Activated T-helper 2 cell treated with anti-CD3 and anti-CD28 coated beads, Interferon-gamma antibody, Interleukin-2, Interleukin-4, amounts not matched to agents 10 μg/mL and 5 μg/mL and 100 μg/mL, durations not matched to agents 14 hours and 24 hours and 36 hours (primary cell): ENCODE results near the gene PLEKHG4B. TPM values are rescaled to one million over a fixed set of nuclear protein-coding genes. Genes with fewer than 3 reads are reported as not detected.
"Not testable (repeated sequence)": the region's sequence is repeated elsewhere in the genome, so short reads cannot be mapped to it uniquely, and the experiment has no call there.

Experiments used
- DNase-seq: peaks from one replicate; pipeline ENCODE4 v3.0.0; 2021; ENCODE audit warnings: low spot score
- H3K27ac Mint-ChIP-seq: one replicate; pipeline ENCODE4 v1.8.0; 2021; ENCODE audit warnings: mixed read lengths
- H3K27me3 Mint-ChIP-seq: one replicate; pipeline ENCODE4 v1.8.0; 2021; ENCODE audit warnings: low read depth, mixed read lengths
- H3K36me3 Mint-ChIP-seq: one replicate; pipeline ENCODE4 v1.8.0; 2021; ENCODE audit warnings: low read depth, mixed read lengths
- H3K4me1 Mint-ChIP-seq: one replicate; pipeline ENCODE4 v1.8.0; 2021; ENCODE audit warnings: low read depth, mixed read lengths
- H3K4me3 Mint-ChIP-seq: one replicate; pipeline ENCODE4 v1.8.0; 2021; ENCODE audit warnings: low read depth, mild to moderate bottlenecking, moderate library complexity, mixed read lengths
- H3K9me3 Mint-ChIP-seq: one replicate; pipeline ENCODE4 v1.8.0; 2021; ENCODE audit warnings: mixed read lengths
- intact Hi-C: fragments of 100-400 bp; cut with micrococcal nuclease; formaldehyde crosslinking; loops from one replicate; pipeline ENCODE4 v1.15.1; 2023
- total RNA-seq: library from RNA; stranded (reverse); gene quantifications from 2 replicates; pipeline ENCODE4 v1.2.3, GENCODE V29; 2022

Gene PLEKHG4B
- total RNA-seq, 1 donor from 2014 or later, result not detected

GRCh38 chr5:228886-229285, 136.9 kb downstream of the PLEKHG4B start:
- H3K27me3 Mint-ChIP-seq, result no peaks in the 10 kb centered on the region

GRCh38 chr5:230711-231110, 138.7 kb downstream of the PLEKHG4B start:
- peaks cover 82% of the 10 kb centered on the region for H3K36me3 Mint-ChIP-seq
- no peak for DNase-seq
- intact Hi-C loops, result no loop called here
- H3K4me1 Mint-ChIP-seq, result peaks cover 5% of the 10 kb centered on the region
- H3K4me3 Mint-ChIP-seq, result no peak overlapping the region
- no peak overlapping the region for H3K27ac Mint-ChIP-seq
- H3K9me3 Mint-ChIP-seq, result no peaks in the 10 kb centered on the region
- H3K27me3 Mint-ChIP-seq, result no peaks in the 10 kb centered on the region

More at GRCh38 chr5:228886-229285, 136.9 kb downstream of the PLEKHG4B start:
- Mint-ChIP-seq H3K36me3 (peaks cover 84% of the 10 kb centered on the region), H3K4me3 (no peak overlapping the region), H3K9me3 (no peaks in the 10 kb centered on the region), H3K4me1 (peaks cover 9% of the 10 kb centered on the region), H3K27ac (no peak overlapping the region)
- intact Hi-C loops, result no loop called here
- DNase-seq, result no peak

- H3K36me3 Mint-ChIP-seq, result peaks cover 82% of the 10 kb centered on the region
- H3K4me1 Mint-ChIP-seq, result peaks cover 5% of the 10 kb centered on the region
- DNase-seq, result no peak
- H3K9me3 Mint-ChIP-seq, result no peaks in the 10 kb centered on the region
- H3K4me3 Mint-ChIP-seq, result no peak overlapping the region
- H3K27ac Mint-ChIP-seq, result peak overlapping the region; percentile 49
- intact Hi-C loops, result no loop called here
- H3K27me3 Mint-ChIP-seq, result no peaks in the 10 kb centered on the region
These were observed 139.7 kb downstream of the PLEKHG4B start for GRCh38 chr5:231661-232060.

- H3K4me3 Mint-ChIP-seq, H3K9me3 Mint-ChIP-seq, H3K4me1 Mint-ChIP-seq, H3K27ac Mint-ChIP-seq, intact Hi-C loops, H3K27me3 Mint-ChIP-seq, DNase-seq: not testable (repeated sequence)
- peaks cover 79% of the 10 kb centered on the region for H3K36me3 Mint-ChIP-seq
These were observed 141.5 kb downstream of the PLEKHG4B start for GRCh38 chr5:233426-233825.

GRCh38 chr5:234450-234849, 142.5 kb downstream of the PLEKHG4B start:
- Mint-ChIP-seq H3K4me3 (no peak overlapping the region), H3K27ac (no peak overlapping the region), H3K9me3 (no peaks in the 10 kb centered on the region), H3K4me1 (peaks cover 5% of the 10 kb centered on the region), H3K36me3 (peaks cover 76% of the 10 kb centered on the region), H3K27me3 (no peaks in the 10 kb centered on the region)
- intact Hi-C loops, result no loop called here
- DNase-seq, result no peak

- intact Hi-C loops, DNase-seq, H3K27ac Mint-ChIP-seq, H3K27me3 Mint-ChIP-seq, H3K4me3 Mint-ChIP-seq, H3K4me1 Mint-ChIP-seq, H3K9me3 Mint-ChIP-seq: not testable (repeated sequence)
- H3K36me3 Mint-ChIP-seq, result peaks cover 84% of the 10 kb centered on the region
These were observed 143.6 kb downstream of the PLEKHG4B start for GRCh38 chr5:235527-235926.

GRCh38 chr5:237931-238330, 146.0 kb downstream of the PLEKHG4B start:
- H3K27me3 Mint-ChIP-seq, H3K9me3 Mint-ChIP-seq, intact Hi-C loops, H3K27ac Mint-ChIP-seq, H3K4me3 Mint-ChIP-seq, DNase-seq, H3K4me1 Mint-ChIP-seq: not testable (repeated sequence)
- H3K36me3 Mint-ChIP-seq, result peaks cover 86% of the 10 kb centered on the region

Other genes with a start within 250 kb of the PLEKHG4B start
- not detected in 2 replicates for gene LRRC14B, start 99.3 kb downstream of the PLEKHG4B start, total RNA-seq
- gene CCDC127, start 126.0 kb downstream of the PLEKHG4B start, total RNA-seq, result 6.5 and 7.3 TPM in 2 replicates
- 154 and 157 TPM in 2 replicates for gene SDHA, start 126.2 kb downstream of the PLEKHG4B start, total RNA-seq
- gene PDCD6, start 179.5 kb downstream of the PLEKHG4B start, total RNA-seq, result 109 TPM in 2 replicates
- gene AHRR, start 229.5 kb downstream of the PLEKHG4B start, total RNA-seq, result 33.3 and 34.9 TPM in 2 replicates